Neuronal stem cell (in vitro differentiated cells): ENCODE measurements around the gene PLXNA4.

Experiments
- DNase-seq: peaks from one replicate; pipeline ENCODE4 v3.0.0-alpha.2; 2013; ENCODE audit warnings: low spot score
- H2AFZ ChIP-seq: one replicate; pipeline ENCODE4 v1.6.1; 2013; ENCODE audit warnings: mild to moderate bottlenecking, low read length, inconsistent platforms
- H2AK5ac ChIP-seq: 2 replicates; pipeline ENCODE4 v1.6.1; 2013; ENCODE audit warnings: low read depth, mild to moderate bottlenecking, inconsistent platforms, low read length, moderate library complexity, mixed read lengths
- H2BK120ac ChIP-seq: 2 replicates; pipeline ENCODE4 v1.6.1; 2013; ENCODE audit warnings: low read depth, mild to moderate bottlenecking, inconsistent platforms, low read length, moderate library complexity, mixed read lengths
- H2BK12ac ChIP-seq: one replicate; pipeline ENCODE4 v1.6.1; 2013; ENCODE audit warnings: low read length, inconsistent platforms
- H2BK15ac ChIP-seq: 2 replicates; pipeline ENCODE4 v1.6.1; 2013; ENCODE audit warnings: mild to moderate bottlenecking, low read length, inconsistent platforms, mixed read lengths
- H2BK5ac ChIP-seq: one replicate; pipeline ENCODE4 v1.6.1; 2013; ENCODE audit warnings: inconsistent platforms, mild to moderate bottlenecking, low read length, moderate library complexity
- H3K14ac ChIP-seq: one replicate; pipeline ENCODE4 v1.6.1; 2013; ENCODE audit warnings: low read length, inconsistent platforms
- H3K18ac ChIP-seq: 2 replicates; pipeline ENCODE4 v1.6.1; 2013; ENCODE audit warnings: low read length, inconsistent platforms
- H3K23ac ChIP-seq: 2 replicates; pipeline ENCODE4 v1.6.1; 2013; ENCODE audit warnings: low read depth, mild to moderate bottlenecking, mixed read lengths, low read length, inconsistent platforms; ENCODE audit not compliant: poor library complexity
- H3K27ac ChIP-seq: replicated peaks from 3 replicates; pipeline ENCODE4 v1.5.1; 2013; ENCODE audit warnings: low read length, inconsistent platforms
- H3K27me3 ChIP-seq, 3 experiments: 2 replicates each; pipeline ENCODE4 v1.6.1; 2013; ENCODE audit warnings: low read length in 3 of 3, mild to moderate bottlenecking in 2 of 3, inconsistent platforms in 1 of 3, low read depth in 1 of 3, mixed read lengths in 1 of 3, moderate library complexity in 1 of 3; ENCODE audit not compliant: control insufficient read depth in 3 of 3, insufficient read depth in 3 of 3
- H3K36me3 ChIP-seq, 2 donors: replicated peaks in 1 of 2; 2 replicates each; pipeline ENCODE4 v1.6.1; 2013; ENCODE audit warnings: low read length in 2 of 2; ENCODE audit not compliant: control insufficient read depth in 2 of 2, insufficient read depth in 2 of 2
- H3K4ac ChIP-seq: 2 replicates; pipeline ENCODE4 v1.6.1; 2013; ENCODE audit warnings: inconsistent platforms, mild to moderate bottlenecking, low read length, moderate library complexity
- H3K4me1 ChIP-seq, 2 donors: 1 replicate in 1 of 2; 2 replicates in 1 of 2; pipeline ENCODE4 v1.6.1; 2013; ENCODE audit warnings: low read length in 2 of 2, low read depth in 1 of 2; ENCODE audit not compliant: control insufficient read depth in 2 of 2, insufficient read depth in 1 of 2
- H3K4me2 ChIP-seq: one replicate; pipeline ENCODE4 v1.6.1; 2013; ENCODE audit warnings: mild to moderate bottlenecking, low read length, inconsistent platforms; ENCODE audit not compliant: insufficient read depth, poor library complexity, severe bottlenecking
- H3K4me3 ChIP-seq, 2 donors: 2 replicates each; pipeline ENCODE4 v1.5.1; 2013; ENCODE audit warnings: low read length in 2 of 2, mild to moderate bottlenecking in 2 of 2, inconsistent platforms in 1 of 2, moderate library complexity in 1 of 2
- H3K79me1 ChIP-seq: one replicate; pipeline ENCODE4 v1.6.1; 2013; ENCODE audit warnings: low read depth, mild to moderate bottlenecking, inconsistent platforms, low read length, moderate library complexity
- H3K9ac ChIP-seq: one replicate; pipeline ENCODE4 v1.6.1; 2013; ENCODE audit warnings: mild to moderate bottlenecking, low read depth, low read length, inconsistent platforms; ENCODE audit not compliant: poor library complexity
- H3K9me3 ChIP-seq, 2 donors: replicated peaks in 1 of 2; 2 replicates each; pipeline versions ENCODE3 to v1.6.1; 2013; ENCODE audit warnings: low read length in 2 of 2, mild to moderate bottlenecking in 2 of 2, inconsistent platforms in 1 of 2, low read depth in 1 of 2, mixed read lengths in 1 of 2, moderate library complexity in 1 of 2; ENCODE audit not compliant: control insufficient read depth in 2 of 2, insufficient read depth in 1 of 2
- H4K8ac ChIP-seq: one replicate; pipeline ENCODE4 v1.6.1; 2013; ENCODE audit warnings: low read depth, mild to moderate bottlenecking, inconsistent platforms, low read length, moderate library complexity
- H4K91ac ChIP-seq: one replicate; pipeline ENCODE4 v1.6.1; 2013; ENCODE audit warnings: low read length, low read depth, mild to moderate bottlenecking, inconsistent platforms; ENCODE audit not compliant: poor library complexity
- WGBS, 2 donors: extraction: QIAGEN DNeasy Blood & Tissue Kit; methylation state at CpG; one replicate each; pipeline ENCODE4 v1.1.7; 2013; ENCODE audit warnings: missing lambda C conversion rate in 2 of 2, mixed read lengths in 1 of 2; ENCODE audit not compliant: insufficient read length in 2 of 2, insufficient replicate concordance in 1 of 2; ENCODE audit errors: extremely low coverage in 2 of 2; 5-methylcytosine and 5-hydroxymethylcytosine counted together

Gene PLXNA4

GRCh38 chr7:132077971-132078685, 498.1 kb downstream of the PLXNA4 start:
- H2BK5ac ChIP-seq = no peak overlapping the region
- no CpG with 5 or more reads among the region's 7 CpGs for WGBS, 2 donors
- H3K79me1 ChIP-seq = no peaks in the 10 kb centered on the region
- H3K27me3 ChIP-seq = peaks cover 0 to under 1% (median 0%) of the 10 kb centered on the region in 3 experiments
- H3K9ac ChIP-seq = no peak overlapping the region
- no peaks in the 10 kb centered on the region for H3K36me3 ChIP-seq
- no peak overlapping the region for H2BK120ac ChIP-seq
- no peak overlapping the region for H3K4ac ChIP-seq
- no peak overlapping the region for H3K14ac ChIP-seq
- H3K4me2 ChIP-seq = no peak overlapping the region
- no peak overlapping the region for H3K23ac ChIP-seq
- H3K4me1 ChIP-seq = peaks cover 0 to 2% of the 10 kb centered on the region in 2 donors
- no peak overlapping the region for H2BK12ac ChIP-seq
- no peak overlapping the region for H2AK5ac ChIP-seq
- H2BK15ac ChIP-seq = no peak overlapping the region
- no peaks in the 10 kb centered on the region for H3K9me3 ChIP-seq
- H4K8ac ChIP-seq = no peak overlapping the region
- H3K4me3 ChIP-seq = no peak overlapping the region
- H2AFZ ChIP-seq = no peak overlapping the region
- H3K18ac ChIP-seq = no peak overlapping the region
- DNase-seq = no peak
- no peak overlapping the region for H4K91ac ChIP-seq
- no peak overlapping the region for H3K27ac ChIP-seq

GRCh38 chr7:132076301-132077035, 499.8 kb downstream of the PLXNA4 start:
- Histone ChIP-seq H3K4me3 (no peak overlapping the region), H3K14ac (no peak overlapping the region), H2BK15ac (no peak overlapping the region), H3K4me2 (no peak overlapping the region), H4K91ac (no peak overlapping the region), H3K27me3 (no peaks in the 10 kb centered on the region), H3K79me1 (no peaks in the 10 kb centered on the region), H2AFZ (no peak overlapping the region), H3K18ac (no peak overlapping the region), H3K36me3 (no peaks in the 10 kb centered on the region), H2BK120ac (no peak overlapping the region), H3K4ac (no peak overlapping the region), H3K9ac (no peak overlapping the region), H3K27ac (no peak overlapping the region), H4K8ac (no peak overlapping the region), H3K9me3 (no peaks in the 10 kb centered on the region), H3K23ac (no peak overlapping the region), H2BK5ac (no peak overlapping the region), H2AK5ac (no peak overlapping the region), H3K4me1 (peaks cover 0 to 2% of the 10 kb centered on the region in 2 donors), H2BK12ac (no peak overlapping the region)
- no peak for DNase-seq
- WGBS, 2 donors = no CpG with 5 or more reads among the region's 13 CpGs

GRCh38 chr7:132075515-132075914, 500.8 kb downstream of the PLXNA4 start:
- Histone ChIP-seq H3K4me1 (peaks cover 0 to 2% of the 10 kb centered on the region in 2 donors), H3K9me3 (no peaks in the 10 kb centered on the region), H2BK120ac (no peak overlapping the region), H3K18ac (no peak overlapping the region), H2AFZ (no peak overlapping the region), H4K8ac (no peak overlapping the region), H3K4ac (no peak overlapping the region), H4K91ac (no peak overlapping the region), H2BK12ac (no peak overlapping the region), H3K4me3 (no peak overlapping the region), H3K14ac (no peak overlapping the region), H3K4me2 (no peak overlapping the region), H2BK5ac (no peak overlapping the region), H3K27ac (no peak overlapping the region), H3K79me1 (no peaks in the 10 kb centered on the region), H2BK15ac (peak overlapping the region; percentile 22), H2AK5ac (no peak overlapping the region), H3K23ac (no peak overlapping the region), H3K36me3 (no peaks in the 10 kb centered on the region), H3K9ac (no peak overlapping the region), H3K27me3 (no peaks in the 10 kb centered on the region)
- no CpG with 5 or more reads among the region's 6 CpGs for WGBS, 2 donors
- no peak for DNase-seq

- Histone ChIP-seq H2AFZ (no peak overlapping the region), H3K4ac (no peak overlapping the region), H2BK15ac (peak overlapping the region; percentile 25), H3K14ac (no peak overlapping the region), H4K91ac (no peak overlapping the region), H3K27ac (no peak overlapping the region), H2BK120ac (no peak overlapping the region), H4K8ac (no peak overlapping the region), H3K79me1 (no peaks in the 10 kb centered on the region), H3K4me1 (peaks cover 0 to 2% of the 10 kb centered on the region in 2 donors), H3K36me3 (no peaks in the 10 kb centered on the region), H3K9ac (no peak overlapping the region), H3K9me3 (no peaks in the 10 kb centered on the region), H3K4me3 (no peak overlapping the region), H2BK5ac (no peak overlapping the region), H2BK12ac (no peak overlapping the region), H2AK5ac (peak overlapping the region; percentile 41), H3K27me3 (no peaks in the 10 kb centered on the region), H3K4me2 (no peak overlapping the region), H3K23ac (peak overlapping the region; percentile 23), H3K18ac (no peak overlapping the region)
- DNase-seq = no peak
- no CpG with 5 or more reads among the region's 15 CpGs for WGBS, 2 donors
These were observed 502.2 kb downstream of the PLXNA4 start for GRCh38 chr7:132073920-132074589.
